ENCODE measurements around the gene PPP1R9B. TPM values are rescaled to one million over a fixed set of nuclear protein-coding genes. Genes with fewer than 3 reads are reported as not detected.

Gene PPP1R9B
- total RNA-seq, 4 donors from 2014 or later = 20.2 to 46.3 (median 37.5) TPM

DNA sequence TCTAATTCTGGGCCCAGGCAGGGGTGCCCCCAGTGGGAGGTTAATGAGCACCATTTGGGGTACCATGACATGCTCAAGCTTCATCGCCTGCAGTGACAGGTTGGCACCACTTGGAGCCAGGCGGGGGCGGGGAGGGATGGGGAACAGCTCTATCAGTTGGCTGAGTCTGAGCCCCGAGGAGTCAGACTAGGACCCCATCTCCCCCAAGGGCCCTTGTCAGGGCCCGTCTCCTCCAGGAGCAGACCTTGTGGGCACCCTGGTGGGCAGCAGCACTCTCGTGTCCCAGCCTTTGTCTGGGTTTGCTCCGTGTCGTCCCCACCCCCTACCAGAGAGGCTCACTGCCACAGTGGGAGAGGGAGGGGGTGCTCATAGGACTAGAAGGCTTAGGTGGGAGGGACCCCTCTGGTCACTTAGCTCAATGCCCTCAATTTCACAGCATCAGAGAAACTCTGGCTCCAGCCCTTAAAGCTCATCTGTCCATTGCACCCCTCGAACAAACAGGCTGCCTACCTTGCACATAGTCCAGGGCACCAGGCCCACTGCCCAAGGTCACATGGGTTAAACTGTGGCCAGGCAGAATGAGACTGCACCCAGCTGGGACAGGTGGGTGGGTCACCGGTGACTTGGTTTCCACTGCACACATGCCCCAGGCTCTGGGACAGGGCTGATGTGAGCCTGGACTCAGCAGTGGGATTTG lies 4.1 kb downstream of the PPP1R9B start:
- Histone ChIP-seq H3K27me3 (no peaks in the 10 kb centered on the region), H3K27ac (replicated peaks in 1 of 4) (peak overlapping the region; percentile 87 to 95 (median 94)), H3K4me3 (peak overlapping the region; percentile 76 to 91 (median 78)), H3K4me1 (peaks cover 36 to 92% (median 79%) of the 10 kb centered on the region in 4 donors), H3K9me3 (no peaks in the 10 kb centered on the region), H3K36me3 (peaks cover 27 to 43% (median 39%) of the 10 kb centered on the region in 4 donors)
- TF ChIP-seq, protein P1, sequence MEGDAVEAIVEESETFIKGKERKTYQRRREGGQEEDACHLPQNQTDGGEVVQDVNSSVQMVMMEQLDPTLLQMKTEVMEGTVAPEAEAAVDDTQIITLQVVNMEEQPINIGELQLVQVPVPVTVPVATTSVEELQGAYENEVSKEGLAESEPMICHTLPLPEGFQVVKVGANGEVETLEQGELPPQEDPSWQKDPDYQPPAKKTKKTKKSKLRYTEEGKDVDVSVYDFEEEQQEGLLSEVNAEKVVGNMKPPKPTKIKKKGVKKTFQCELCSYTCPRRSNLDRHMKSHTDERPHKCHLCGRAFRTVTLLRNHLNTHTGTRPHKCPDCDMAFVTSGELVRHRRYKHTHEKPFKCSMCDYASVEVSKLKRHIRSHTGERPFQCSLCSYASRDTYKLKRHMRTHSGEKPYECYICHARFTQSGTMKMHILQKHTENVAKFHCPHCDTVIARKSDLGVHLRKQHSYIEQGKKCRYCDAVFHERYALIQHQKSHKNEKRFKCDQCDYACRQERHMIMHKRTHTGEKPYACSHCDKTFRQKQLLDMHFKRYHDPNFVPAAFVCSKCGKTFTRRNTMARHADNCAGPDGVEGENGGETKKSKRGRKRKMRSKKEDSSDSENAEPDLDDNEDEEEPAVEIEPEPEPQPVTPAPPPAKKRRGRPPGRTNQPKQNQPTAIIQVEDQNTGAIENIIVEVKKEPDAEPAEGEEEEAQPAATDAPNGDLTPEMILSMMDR (IDR thresholded peaks at IDR 0.05) = no peak
- TF ChIP-seq EP300 (IDR thresholded peaks at IDR 0.05) (no peak), POLR2A (IDR thresholded peaks at IDR 0.05; ENCODE audit: low read depth) (no peak), POLR2AphosphoS5 (IDR thresholded peaks at IDR 0.05) (no peak)
- intact Hi-C loops (cut with DNase I) = loop anchor here (5.0 kb wide), 1 partner anchor 34 kb away; no protein-coding TSS in a partner anchor
- WGBS = 66% methylated on average over 4 of the region's 10 CpGs
- no peak for DNase-seq (ENCODE audit: extremely low spot score)

DNA sequence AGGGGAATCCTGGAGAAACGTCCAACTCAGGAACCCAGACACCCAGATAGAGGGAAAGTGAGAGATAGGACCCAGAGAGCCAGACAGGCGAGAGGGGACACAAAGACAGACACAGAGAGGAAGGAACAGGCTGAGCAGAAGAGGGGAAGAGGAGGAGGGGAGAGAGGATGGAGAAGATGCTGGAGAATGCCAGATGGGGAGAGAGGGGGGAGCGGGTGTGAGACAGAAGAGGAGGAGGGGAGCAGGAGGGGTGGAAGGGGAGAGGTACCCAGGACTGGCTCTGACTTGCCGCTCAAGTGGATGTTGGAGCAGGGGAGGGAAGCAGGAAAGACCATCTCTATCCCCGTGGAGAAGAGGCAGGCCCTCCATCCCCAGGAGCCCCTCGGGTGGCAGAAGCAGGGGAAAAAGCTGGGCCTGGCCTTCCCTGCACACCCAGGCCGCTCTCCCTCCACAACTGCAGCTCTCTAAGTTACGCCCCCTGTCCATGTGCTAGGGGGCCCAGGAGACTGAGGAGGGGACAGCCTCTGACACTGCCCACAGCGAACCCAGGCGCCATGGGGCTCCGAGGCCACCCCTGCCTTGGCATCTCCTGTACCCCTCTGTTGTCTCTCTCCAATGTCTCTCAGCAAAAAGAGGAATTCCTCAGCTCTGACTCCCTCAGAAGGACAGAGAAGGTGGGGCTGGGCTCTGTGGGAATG lies 4.8 kb downstream of the PPP1R9B start:
- intact Hi-C loops (cut with DNase I) = loop anchor here (5.0 kb wide), 1 partner anchor 33 kb away; no protein-coding TSS in a partner anchor
- no peaks in the 10 kb centered on the region for H3K9me3 ChIP-seq
- peak overlapping the region; percentile 87 to 95 (median 94) for H3K27ac ChIP-seq (replicated peaks in 1 of 4)
- peaks cover 43 to 90% (median 82%) of the 10 kb centered on the region in 4 donors for H3K4me1 ChIP-seq
- TF ChIP-seq, protein P1 (IDR thresholded peaks at IDR 0.05) = no peak
- no peak for TF ChIP-seq EP300 (IDR thresholded peaks at IDR 0.05)
- no peak for TF ChIP-seq POLR2A (IDR thresholded peaks at IDR 0.05; ENCODE audit: low read depth)
- no peak for TF ChIP-seq POLR2AphosphoS5 (IDR thresholded peaks at IDR 0.05)
- WGBS = 62% methylated on average over 11 of the region's 11 CpGs
- H3K4me3 ChIP-seq = peak overlapping the region in 2 of 4 donors; percentile 76 to 78
- no peak for DNase-seq (ENCODE audit: extremely low spot score)
- peaks cover 34 to 50% (median 46%) of the 10 kb centered on the region in 4 donors for H3K36me3 ChIP-seq
- H3K27me3 ChIP-seq = no peaks in the 10 kb centered on the region

DNA sequence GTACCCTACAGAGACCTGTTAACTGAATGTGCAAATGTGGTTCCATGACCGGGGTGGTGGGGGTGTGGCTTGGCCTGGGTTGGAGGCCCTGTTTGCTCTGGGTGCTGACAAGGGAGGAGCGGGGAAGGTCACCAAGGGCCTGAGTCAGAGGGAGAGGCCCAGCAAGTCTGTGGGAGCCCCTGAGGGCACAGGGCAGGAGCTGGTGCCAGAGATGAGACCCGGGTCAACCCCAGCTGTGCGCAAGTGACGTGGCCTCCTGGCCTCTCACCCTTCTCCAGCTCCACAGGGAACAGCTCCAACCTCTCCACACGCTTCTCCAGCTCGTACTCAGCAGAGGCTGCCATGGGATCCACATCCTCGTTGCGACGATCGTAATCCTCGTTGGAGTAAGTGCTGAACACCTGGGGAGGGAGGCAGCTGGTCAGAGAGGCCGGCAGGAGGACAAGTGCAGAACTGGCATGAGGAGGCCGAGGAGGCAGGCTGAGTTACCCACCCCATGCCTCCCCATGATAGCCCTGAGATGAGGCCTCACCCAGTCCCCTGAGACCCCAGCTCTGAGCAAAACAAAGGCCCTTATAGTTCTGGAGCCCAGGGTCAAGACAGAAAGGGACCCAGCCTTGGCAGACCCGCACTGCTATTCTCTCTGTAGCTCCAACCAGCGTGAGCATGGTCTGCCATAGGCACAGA lies 5.5 kb downstream of the PPP1R9B start:
- Histone ChIP-seq H3K36me3 (peaks cover 34 to 56% (median 53%) of the 10 kb centered on the region in 4 donors), H3K9me3 (no peaks in the 10 kb centered on the region), H3K27me3 (no peaks in the 10 kb centered on the region), H3K4me3 (no peak overlapping the region), H3K27ac (replicated peaks in 1 of 4) (peak overlapping the region in 3 of 4 donors; percentile 87 to 95 (median 95)), H3K4me1 (peaks cover 50 to 92% (median 87%) of the 10 kb centered on the region in 4 donors)
- no peak for DNase-seq (ENCODE audit: extremely low spot score)
- no peak for TF ChIP-seq EP300 (IDR thresholded peaks at IDR 0.05)
- no peak for TF ChIP-seq POLR2A (IDR thresholded peaks at IDR 0.05; ENCODE audit: low read depth)
- TF ChIP-seq POLR2AphosphoS5 (IDR thresholded peaks at IDR 0.05) = no peak
- TF ChIP-seq, protein P1 (IDR thresholded peaks at IDR 0.05) = no peak
- intact Hi-C loops (cut with DNase I) = loop anchor here (5.0 kb wide), 1 partner anchor 33 kb away; no protein-coding TSS in a partner anchor
- WGBS = 76% methylated on average over 14 of the region's 16 CpGs

DNA sequence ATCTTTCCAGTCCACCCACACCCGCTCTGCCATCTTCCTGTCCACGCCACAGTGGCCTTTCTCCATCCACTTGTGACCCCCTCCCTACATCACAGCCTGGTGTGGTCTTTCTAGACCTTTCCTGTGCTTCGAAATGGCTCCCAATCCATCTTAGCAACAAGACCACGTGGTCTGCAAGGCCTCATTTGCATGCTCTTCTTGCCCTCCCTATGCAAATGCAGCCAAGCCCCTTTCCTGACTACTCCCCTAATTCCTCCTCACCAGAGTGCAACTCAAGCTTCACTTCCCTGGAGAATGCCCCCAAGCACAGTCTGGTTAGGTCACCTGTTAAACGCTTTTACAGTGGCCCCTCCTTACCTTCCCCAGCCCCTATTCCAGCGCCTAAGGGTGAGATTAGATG lies 6.1 kb downstream of the PPP1R9B start:
- peak overlapping the region in 1 of 4 donors; percentile 95 for H3K27ac ChIP-seq (replicated peaks in 1 of 4)
- no peaks in the 10 kb centered on the region for H3K27me3 ChIP-seq
- no peak overlapping the region for H3K4me3 ChIP-seq
- intact Hi-C loops (cut with DNase I) = no loop called here
- H3K9me3 ChIP-seq = no peaks in the 10 kb centered on the region
- no peak for DNase-seq (ENCODE audit: extremely low spot score)
- peaks cover 54 to 92% (median 89%) of the 10 kb centered on the region in 4 donors for H3K4me1 ChIP-seq
- TF ChIP-seq POLR2AphosphoS5 (IDR thresholded peaks at IDR 0.05) = no peak
- TF ChIP-seq, protein P1 (IDR thresholded peaks at IDR 0.05) = no peak
- TF ChIP-seq EP300 (IDR thresholded peaks at IDR 0.05) = no peak
- no peak for TF ChIP-seq POLR2A (IDR thresholded peaks at IDR 0.05; ENCODE audit: low read depth)
- peaks cover 38 to 62% (median 59%) of the 10 kb centered on the region in 4 donors for H3K36me3 ChIP-seq
- 74% methylated on average over 6 of the region's 6 CpGs for WGBS

All from esophagus muscularis mucosa (tissue), 4 donors.